ENCODE results near the gene BMP7.

DNA sequence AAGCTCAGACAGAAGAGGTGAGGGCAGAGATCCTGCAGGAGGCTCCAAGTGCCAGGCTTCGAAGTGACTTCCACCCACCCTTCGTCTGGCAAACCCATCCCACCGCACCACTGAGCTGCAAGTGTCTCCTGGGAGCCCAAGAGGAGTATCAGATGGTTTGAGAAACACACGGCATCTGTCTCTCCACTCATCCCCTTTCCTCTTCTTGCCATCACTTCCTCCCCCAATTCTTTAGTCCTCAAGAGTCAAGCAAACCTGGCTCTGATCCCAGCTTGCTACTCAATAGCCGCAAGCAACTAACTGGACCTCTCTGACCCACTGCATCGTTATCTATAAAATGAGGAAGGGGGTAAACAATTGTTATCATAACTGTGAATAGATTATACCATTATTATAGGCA, 142.1 kb downstream of the BMP7 start:
- TF ChIP-seq, protein P1, sequence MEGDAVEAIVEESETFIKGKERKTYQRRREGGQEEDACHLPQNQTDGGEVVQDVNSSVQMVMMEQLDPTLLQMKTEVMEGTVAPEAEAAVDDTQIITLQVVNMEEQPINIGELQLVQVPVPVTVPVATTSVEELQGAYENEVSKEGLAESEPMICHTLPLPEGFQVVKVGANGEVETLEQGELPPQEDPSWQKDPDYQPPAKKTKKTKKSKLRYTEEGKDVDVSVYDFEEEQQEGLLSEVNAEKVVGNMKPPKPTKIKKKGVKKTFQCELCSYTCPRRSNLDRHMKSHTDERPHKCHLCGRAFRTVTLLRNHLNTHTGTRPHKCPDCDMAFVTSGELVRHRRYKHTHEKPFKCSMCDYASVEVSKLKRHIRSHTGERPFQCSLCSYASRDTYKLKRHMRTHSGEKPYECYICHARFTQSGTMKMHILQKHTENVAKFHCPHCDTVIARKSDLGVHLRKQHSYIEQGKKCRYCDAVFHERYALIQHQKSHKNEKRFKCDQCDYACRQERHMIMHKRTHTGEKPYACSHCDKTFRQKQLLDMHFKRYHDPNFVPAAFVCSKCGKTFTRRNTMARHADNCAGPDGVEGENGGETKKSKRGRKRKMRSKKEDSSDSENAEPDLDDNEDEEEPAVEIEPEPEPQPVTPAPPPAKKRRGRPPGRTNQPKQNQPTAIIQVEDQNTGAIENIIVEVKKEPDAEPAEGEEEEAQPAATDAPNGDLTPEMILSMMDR (IDR thresholded peaks at IDR 0.05): no peak
- no peak for TF ChIP-seq POLR2A (IDR thresholded peaks at IDR 0.05)

All from thyroid gland (tissue), 4 donors.